Middle frontal gyrus (tissue), 1 donor: ENCODE measurements around the gene MICB.
"Not testable (repeated sequence)": the region's sequence is repeated elsewhere in the genome, so short reads cannot be mapped to it uniquely, and the experiment has no call there.

Experiments
- DNase-seq: peaks from one replicate; pipeline ENCODE4 v3.0.0-alpha.2; 2015; ENCODE audit warnings: low spot score; ENCODE audit errors: extremely low spot score

MICB gene

GRCh38 chr6:31497531-31498476 is at the start of gene MICB:
TSS of gene MICB (plus strand) at chr6:31498145. CDS start at chr6:31498194, 49 bp downstream.
- no peak for DNase-seq

- no peak for DNase-seq
These were observed 47.2 kb upstream of the MICB start for GRCh38 chr6:31450751-31451150.

GRCh38 chr6:31452859-31453258 is 45.1 kb upstream of the MICB start:
- DNase-seq: no peak

- no peak for DNase-seq
These were observed 44.7 kb upstream of the MICB start for GRCh38 chr6:31453259-31453658.

- not testable (repeated sequence) for DNase-seq
These were observed 38.1 kb upstream of the MICB start for GRCh38 chr6:31459864-31460263.

- DNase-seq: no peak
These were observed 37.5 kb upstream of the MICB start for GRCh38 chr6:31460361-31461025.

GRCh38 chr6:31462026-31462963 is 35.6 kb upstream of the MICB start:
- DNase-seq: no peak

- peak; percentile 53 for DNase-seq
These were observed 34.7 kb upstream of the MICB start for GRCh38 chr6:31462964-31463870.

GRCh38 chr6:31464252-31465184 is 33.4 kb upstream of the MICB start:
- DNase-seq: no peak

GRCh38 chr6:31465185-31465536 is 32.8 kb upstream of the MICB start:
- DNase-seq: no peak

- no peak for DNase-seq
These were observed 32.2 kb upstream of the MICB start for GRCh38 chr6:31465718-31466117.

- no peak for DNase-seq
These were observed 31.5 kb upstream of the MICB start for GRCh38 chr6:31466466-31466865.

GRCh38 chr6:31467151-31467550 is 30.8 kb upstream of the MICB start:
- no peak for DNase-seq

GRCh38 chr6:31468311-31468710 is 29.6 kb upstream of the MICB start:
- DNase-seq: no peak

GRCh38 chr6:31470801-31471200 is 27.1 kb upstream of the MICB start:
- DNase-seq: no peak

- no peak for DNase-seq
These were observed 26.2 kb upstream of the MICB start for GRCh38 chr6:31471711-31472110.

- no peak for DNase-seq
These were observed 25.7 kb upstream of the MICB start for GRCh38 chr6:31472259-31472658.

GRCh38 chr6:31473244-31473643 is 24.7 kb upstream of the MICB start:
- DNase-seq: no peak
